H1 (cell line): ENCODE results near the gene CALD1. TPM values are rescaled to one million over a fixed set of nuclear protein-coding genes. Genes with fewer than 3 reads are reported as not detected.

Source experiments
- CTCF ChIA-PET: fragments of 300-600 bp; sonication (Branson Sonifier 250); formaldehyde crosslinking; loops from one replicate; lab custom pipeline; 2021; ENCODE audit not compliant: partially characterized antibody; lab: Charles Lee
- POLR2A ChIA-PET: fragments of 300-600 bp; sonication (Branson Sonifier 250); formaldehyde crosslinking; loops from one replicate; lab custom pipeline; 2021; ENCODE audit warnings: inconsistent platforms; ENCODE audit not compliant: partially characterized antibody; lab: Charles Lee
- DNase-seq, 2 experiments: peaks; one replicate each; pipeline versions ENCODE4 v3.0.0 to v3.0.0-alpha.2; 2010 to 2022; ENCODE audit warnings: low spot score in 2 of 2, low read depth in 1 of 2, mixed read lengths in 1 of 2
- FAIRE-seq: peaks from 2 replicates; lab custom pipeline; 2011; peaks lifted over from hg19 to GRCh38; lab: Jason Lieb, UNC
- H2AFZ ChIP-seq: 2 replicates; pipeline ENCODE4 v1.8.1; 2012; ENCODE audit warnings: low read length, inconsistent platforms
- H2AK5ac ChIP-seq: 2 replicates; pipeline ENCODE4 v1.6.1; 2013; ENCODE audit warnings: low read depth, low read length
- H2BK120ac ChIP-seq: replicated peaks from 2 replicates; pipeline ENCODE3; 2013; ENCODE audit warnings: low read depth, low read length, inconsistent platforms
- H2BK12ac ChIP-seq: 2 replicates; pipeline ENCODE4 v1.6.1; 2013; ENCODE audit warnings: low read depth, low read length
- H2BK15ac ChIP-seq: 2 replicates; pipeline ENCODE4 v1.6.1; 2013; ENCODE audit warnings: low read length
- H2BK20ac ChIP-seq: 2 replicates; pipeline ENCODE4 v1.6.1; 2013; ENCODE audit warnings: low read length
- H2BK5ac ChIP-seq: 2 replicates; pipeline ENCODE4 v1.6.1; 2013; ENCODE audit warnings: low read depth, low read length
- H3K14ac ChIP-seq: 2 replicates; pipeline ENCODE4 v1.6.1; 2013; ENCODE audit warnings: inconsistent platforms; ENCODE audit not compliant: insufficient read length
- H3K18ac ChIP-seq: 2 replicates; pipeline ENCODE4 v1.6.1; 2013; ENCODE audit warnings: low read length; ENCODE audit errors: extremely low read depth
- H3K23ac ChIP-seq: 2 replicates; pipeline ENCODE4 v1.6.1; 2013; ENCODE audit warnings: inconsistent platforms; ENCODE audit not compliant: insufficient read length
- H3K23me2 ChIP-seq: 2 replicates; pipeline ENCODE4 v1.6.1; 2013; ENCODE audit warnings: low read depth, low read length
- H3K27ac ChIP-seq: 2 replicates; pipeline ENCODE4 v1.6.1; 2011; ENCODE audit warnings: low read depth, low read length, inconsistent platforms
- H3K27me3 ChIP-seq, 4 experiments: replicated peaks in 1 of 4; 1 replicate in 1 of 4; 2 replicates in 3 of 4; pipeline versions ENCODE4 v1.6.1 to v1.8.1; 2011 to 2013; ENCODE audit warnings: low read length in 3 of 4, mild to moderate bottlenecking in 3 of 4, inconsistent platforms in 2 of 4, mixed read lengths in 2 of 4, moderate library complexity in 1 of 4; ENCODE audit not compliant: control insufficient read depth in 3 of 4, insufficient read depth in 3 of 4; ENCODE audit errors: extremely low read depth in 1 of 4
- H3K36me3 ChIP-seq, 4 experiments: 2 replicates each; pipeline versions ENCODE4 v1.6.1 to v1.8.1; 2011 to 2013; ENCODE audit warnings: mild to moderate bottlenecking in 4 of 4, low read length in 3 of 4, moderate library complexity in 2 of 4, control low read depth in 1 of 4, inconsistent platforms in 1 of 4; ENCODE audit not compliant: insufficient read depth in 4 of 4, control insufficient read depth in 2 of 4
- H3K4ac ChIP-seq: replicated peaks from 2 replicates; pipeline ENCODE3; 2013; ENCODE audit warnings: low read length, low read depth, mixed read lengths, inconsistent platforms; ENCODE audit not compliant: insufficient read length
- H3K4me1 ChIP-seq, 4 experiments: replicated peaks in 1 of 4; 1 replicate in 1 of 4; 2 replicates in 3 of 4; pipeline versions ENCODE4 v1.6.1 to v1.8.1; 2011 to 2013; ENCODE audit warnings: low read length in 3 of 4, inconsistent platforms in 2 of 4, mixed read lengths in 1 of 4; ENCODE audit not compliant: insufficient read depth in 4 of 4, control insufficient read depth in 3 of 4
- H3K4me2 ChIP-seq, 2 experiments: 2 replicates each; pipeline versions ENCODE4 v1.6.1 to v1.8.1; 2011 to 2013; ENCODE audit warnings: low read depth in 2 of 2, low read length in 2 of 2, control low read depth in 1 of 2, inconsistent platforms in 1 of 2, mild to moderate bottlenecking in 1 of 2; ENCODE audit not compliant: insufficient read depth in 1 of 2
- H3K4me3 ChIP-seq, 4 experiments: fragments of 200-600, 300-600 bp in 1 of 4; sonication (generic), shearing (Covaris generic), sonication (Bioruptor Twin) in 1 of 4; 2 replicates each; pipeline versions ENCODE4 v1.5.1 to v1.8.1; 2011 to 2016; ENCODE audit warnings: low read length in 4 of 4, low read depth in 3 of 4, control low read depth in 2 of 4, inconsistent platforms in 2 of 4, mild to moderate bottlenecking in 2 of 4, mixed read lengths in 1 of 4, moderate library complexity in 1 of 4; ENCODE audit not compliant: insufficient read depth in 2 of 4; ENCODE audit errors: extremely low read depth in 1 of 4
- H3K56ac ChIP-seq: replicated peaks from 2 replicates; pipeline ENCODE3; 2013; ENCODE audit warnings: low read depth, mild to moderate bottlenecking, mixed read lengths, low read length, inconsistent platforms; ENCODE audit not compliant: insufficient read length
- H3K79me1 ChIP-seq: 2 replicates; pipeline ENCODE4 v1.6.1; 2013; ENCODE audit warnings: low read depth, low read length, control low read depth
- H3K79me2 ChIP-seq, 2 experiments: 2 replicates each; pipeline versions ENCODE4 v1.6.1 to v1.8.1; 2012 to 2013; ENCODE audit warnings: low read length in 2 of 2, mild to moderate bottlenecking in 2 of 2, inconsistent platforms in 1 of 2; ENCODE audit not compliant: insufficient read depth in 2 of 2, control insufficient read depth in 1 of 2
- H3K9ac ChIP-seq, 4 experiments: replicated peaks in 1 of 4; 1 replicate in 1 of 4; 2 replicates in 3 of 4; pipeline versions ENCODE4 v1.6.1 to v1.8.1; 2011 to 2013; ENCODE audit warnings: low read depth in 3 of 4, low read length in 3 of 4, control low read depth in 2 of 4, mild to moderate bottlenecking in 2 of 4, moderate library complexity in 2 of 4, inconsistent platforms in 1 of 4; ENCODE audit errors: extremely low read depth in 1 of 4
- H3K9me3 ChIP-seq, 2 experiments: 2 replicates each; pipeline versions ENCODE4 v1.6.1 to v1.8.1; 2012 to 2013; ENCODE audit warnings: mild to moderate bottlenecking in 2 of 2, moderate library complexity in 2 of 2, control low read depth in 1 of 2, inconsistent platforms in 1 of 2, low read depth in 1 of 2, low read length in 1 of 2, mixed read lengths in 1 of 2; ENCODE audit not compliant: insufficient read depth in 2 of 2
- H4K20me1 ChIP-seq, 2 experiments: replicated peaks in 1 of 2; 2 replicates each; pipeline versions ENCODE3 to v1.8.1; 2011 to 2013; ENCODE audit warnings: inconsistent platforms in 2 of 2, low read length in 2 of 2, mild to moderate bottlenecking in 1 of 2; ENCODE audit not compliant: insufficient read depth in 2 of 2, control insufficient read depth in 1 of 2
- H4K5ac ChIP-seq: 2 replicates; pipeline ENCODE4 v1.6.1; 2013; ENCODE audit warnings: low read length, low read depth, mixed read lengths, inconsistent platforms; ENCODE audit not compliant: insufficient read length
- H4K8ac ChIP-seq: 2 replicates; pipeline ENCODE4 v1.8.0; 2013; ENCODE audit warnings: mild to moderate bottlenecking, moderate library complexity, low read length, inconsistent platforms; ENCODE audit not compliant: insufficient read depth; ENCODE audit errors: extremely low read depth
- H4K91ac ChIP-seq: replicated peaks from 2 replicates; pipeline ENCODE3; 2013; ENCODE audit warnings: low read length, mixed read lengths, inconsistent platforms; ENCODE audit not compliant: insufficient read length
- JUN ChIP-seq: IDR thresholded peaks from 2 replicates; pipeline ENCODE4 v1.6.1; 2011; ENCODE audit warnings: low read depth, mild to moderate bottlenecking, improper control_type of control experiment, low read length
- NRF1 ChIP-seq: IDR thresholded peaks from 2 replicates; pipeline ENCODE4 v1.6.1; 2011; ENCODE audit warnings: mild to moderate bottlenecking, low read depth, low read length, improper control_type of control experiment
- SAP30 ChIP-seq: fragments of 300-600 bp; sonication (generic); IDR thresholded peaks from 2 replicates; pipeline ENCODE4 v1.7.1; 2012; ENCODE audit warnings: low read length, moderate library complexity, mild to moderate bottlenecking, inconsistent platforms; ENCODE audit not compliant: insufficient read depth, insufficient replicate concordance
- polyA plus RNA-seq, 7 experiments: library from polyadenylated mRNA; depleted of rRNA in 3 of 7; stranded (reverse) in 5 of 7; unstranded in 2 of 7; fragments of >200 nt in 5 of 7; fragments of 200-250 nt in 2 of 7; gene quantifications; 1 replicate in 5 of 7; 2 replicates in 1 of 7; 4 replicates in 1 of 7; pipeline versions ENCODE4 v1.2.1 to v1.2.3, GENCODE V29; 2011 to 2013; ENCODE audit warnings: missing spikeins in 2 of 7, mixed read lengths in 2 of 7
- total RNA-seq: library from RNA; stranded (reverse); fragmentation: NEBNext Ultra II Directional; extraction: Animal tissue kit (Norgen Biotek cat#: 25700); gene quantifications from 2 replicates; pipeline ENCODE4 v1.2.1, GENCODE V29; 2021

CALD1 gene
- total and polyA plus RNA-seq, 2 of the 8 experiments (the other 6 are each of a cell fraction or from before 2014, with no cell fraction given), result 34.3 to 177 TPM

DNA sequence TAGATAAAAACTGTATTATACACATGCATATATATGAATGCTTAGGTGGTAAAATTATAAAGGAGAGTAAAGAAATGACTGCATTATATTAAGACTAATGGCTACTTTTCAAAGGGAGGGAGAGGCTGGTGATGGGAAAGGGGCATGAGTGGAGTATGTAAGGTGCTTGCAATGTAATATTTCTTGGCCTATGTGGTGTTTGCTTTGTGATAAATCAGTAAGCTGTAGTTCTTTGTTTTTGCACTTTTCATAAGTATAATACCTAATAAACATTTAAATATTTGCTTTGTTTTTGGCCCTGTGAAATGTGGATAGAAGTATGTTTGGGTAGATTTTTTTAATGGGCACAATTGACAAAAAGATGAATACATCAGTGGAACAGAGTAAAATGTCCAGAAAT, 232.8 kb downstream of the CALD1 start:
- no peak overlapping the region for H3K9ac ChIP-seq
- POLR2A ChIA-PET, result no interaction called here
- H3K4me3 ChIP-seq, result no peak overlapping the region
- H3K56ac ChIP-seq, result no peak overlapping the region
- CTCF ChIA-PET, result interaction anchor here (0.9 to 1.1 kb wide), 2 partner anchors 12 to 97 kb away, joined by 3 read pairs; no protein-coding TSS in a partner anchor
- no peak for FAIRE-seq
- no peak overlapping the region for H2AFZ ChIP-seq
- H3K4me1 ChIP-seq, result no peaks in the 10 kb centered on the region
- H3K18ac ChIP-seq, result no peak overlapping the region
- H4K8ac ChIP-seq, result no peak overlapping the region
- no peak overlapping the region for H2BK12ac ChIP-seq
- H2BK20ac ChIP-seq, result no peak overlapping the region
- H3K36me3 ChIP-seq, result no peaks in the 10 kb centered on the region
- no peak overlapping the region for H3K27ac ChIP-seq
- H4K20me1 ChIP-seq, result no peaks in the 10 kb centered on the region
- H2BK5ac ChIP-seq, result no peak overlapping the region
- no peaks in the 10 kb centered on the region for H3K79me2 ChIP-seq
- no peak overlapping the region for H3K4ac ChIP-seq
- no peak overlapping the region for H2BK15ac ChIP-seq
- no peaks in the 10 kb centered on the region for H3K27me3 ChIP-seq
- H2AK5ac ChIP-seq, result no peak overlapping the region
- no peak overlapping the region for H4K5ac ChIP-seq
- no peaks in the 10 kb centered on the region for H3K23me2 ChIP-seq
- no peak overlapping the region for H3K23ac ChIP-seq
- H3K4me2 ChIP-seq, result no peak overlapping the region
- H3K79me1 ChIP-seq, result no peaks in the 10 kb centered on the region
- H4K91ac ChIP-seq, result no peak overlapping the region
- H2BK120ac ChIP-seq, result no peak overlapping the region
- no peaks in the 10 kb centered on the region for H3K9me3 ChIP-seq
- H3K14ac ChIP-seq, result no peak overlapping the region
- DNase-seq, result no peak
- no peak for TF ChIP-seq JUN
- no peak for TF ChIP-seq SAP30
- TF ChIP-seq NRF1, result no peak
